ENCODE results near the gene NTM. TPM values are rescaled to one million over a fixed set of nuclear protein-coding genes. Genes with fewer than 3 reads are reported as not detected.

NTM gene
- total RNA-seq, 4 donors from 2014 or later: 1.4 to 5.7 TPM; not detected in 2

- no peak for TF ChIP-seq POLR2A (IDR thresholded peaks at IDR 0.05)
- no peak for TF ChIP-seq CTCF (IDR thresholded peaks at IDR 0.05)
- no peaks in the 10 kb centered on the region for H3K36me3 ChIP-seq
- no peak overlapping the region for H3K27ac ChIP-seq
- no peaks in the 10 kb centered on the region for H3K27me3 ChIP-seq
- no peak overlapping the region for H3K4me3 ChIP-seq
- no peak for DNase-seq
- no peaks in the 10 kb centered on the region for H3K9me3 ChIP-seq
- no peaks in the 10 kb centered on the region for H3K4me1 ChIP-seq
- intact Hi-C loops (cut with DNase I; ENCODE audit: low total_unique reads): no loop called here
Measured at GRCh38 chr11:131463649-131464425, 93.4 kb downstream of the NTM start.

GRCh38 chr11:131464461-131464860 is 94.0 kb downstream of the NTM start:
- TF ChIP-seq CTCF (IDR thresholded peaks at IDR 0.05) (no peak), POLR2A (IDR thresholded peaks at IDR 0.05) (no peak)
- intact Hi-C loops (cut with DNase I; ENCODE audit: low total_unique reads): no loop called here
- Histone ChIP-seq H3K9me3 (no peaks in the 10 kb centered on the region), H3K27me3 (no peaks in the 10 kb centered on the region), H3K4me3 (no peak overlapping the region), H3K36me3 (no peaks in the 10 kb centered on the region), H3K27ac (no peak overlapping the region), H3K4me1 (no peaks in the 10 kb centered on the region)
- no peak for DNase-seq

DNA sequence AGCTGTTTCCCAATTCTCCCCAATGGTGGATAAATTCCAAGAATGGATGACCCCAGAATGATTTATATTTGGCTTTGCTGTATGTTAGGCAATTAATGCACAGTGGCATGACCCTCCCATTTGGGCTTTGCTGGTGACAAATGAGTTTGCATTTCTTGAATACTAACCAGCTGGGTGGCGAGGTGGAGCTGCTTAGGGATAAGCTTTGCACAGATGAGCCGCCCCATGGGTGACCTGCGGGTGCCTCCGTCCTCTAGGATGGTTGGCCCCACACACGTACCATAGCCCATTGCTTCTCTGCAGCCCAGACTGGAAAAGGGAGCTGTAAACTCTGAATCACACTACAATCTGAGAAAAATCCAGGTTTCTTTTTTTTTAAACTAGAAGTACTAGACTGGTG is 94.6 kb downstream of the NTM start:
- no peaks in the 10 kb centered on the region for H3K9me3 ChIP-seq
- TF ChIP-seq CTCF (IDR thresholded peaks at IDR 0.05) (no peak), POLR2A (IDR thresholded peaks at IDR 0.05) (no peak)
- intact Hi-C loops (cut with DNase I; ENCODE audit: low total_unique reads): no loop called here
- no peak overlapping the region for H3K27ac ChIP-seq
- DNase-seq: no peak
- no peaks in the 10 kb centered on the region for H3K4me1 ChIP-seq
- no peak overlapping the region for H3K4me3 ChIP-seq
- H3K36me3 ChIP-seq: no peaks in the 10 kb centered on the region
- no peaks in the 10 kb centered on the region for H3K27me3 ChIP-seq

DNA sequence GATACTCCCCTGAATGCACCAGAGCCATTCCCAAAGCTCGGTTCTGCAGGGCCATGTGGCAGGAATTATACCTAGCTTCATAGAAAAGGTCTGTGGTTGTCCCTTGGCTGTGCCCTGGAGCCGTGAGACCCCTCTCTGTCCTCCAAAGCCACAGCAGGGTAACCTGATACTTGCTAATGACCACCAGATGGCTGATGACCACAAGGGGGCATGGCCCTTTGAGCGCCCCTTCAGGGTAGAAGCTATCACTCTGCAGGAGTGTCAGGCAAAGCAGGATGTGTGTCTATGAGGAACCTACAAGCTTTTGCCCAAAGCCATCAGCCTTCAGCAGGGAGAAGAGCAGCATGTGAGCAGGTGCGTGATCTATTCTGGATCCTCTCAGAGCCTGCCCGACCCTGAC is 95.3 kb downstream of the NTM start:
- intact Hi-C loops (cut with DNase I; ENCODE audit: low total_unique reads): no loop called here
- Histone ChIP-seq H3K9me3 (no peaks in the 10 kb centered on the region), H3K36me3 (no peaks in the 10 kb centered on the region), H3K27me3 (no peaks in the 10 kb centered on the region), H3K4me1 (no peaks in the 10 kb centered on the region), H3K4me3 (no peak overlapping the region), H3K27ac (no peak overlapping the region)
- TF ChIP-seq CTCF (IDR thresholded peaks at IDR 0.05) (no peak), POLR2A (IDR thresholded peaks at IDR 0.05) (no peak)
- no peak for DNase-seq

- Histone ChIP-seq H3K4me3 (no peak overlapping the region), H3K36me3 (no peaks in the 10 kb centered on the region), H3K27ac (no peak overlapping the region), H3K9me3 (no peaks in the 10 kb centered on the region), H3K27me3 (no peaks in the 10 kb centered on the region), H3K4me1 (no peaks in the 10 kb centered on the region)
- intact Hi-C loops (cut with DNase I; ENCODE audit: low total_unique reads): no loop called here
- DNase-seq: no peak
- TF ChIP-seq POLR2A (IDR thresholded peaks at IDR 0.05) (no peak), CTCF (IDR thresholded peaks at IDR 0.05) (no peak)
Measured at GRCh38 chr11:131467645-131468394, 97.4 kb downstream of the NTM start.

Measured in uterus (tissue), 4 donors.